ENCODE results near the gene MYO3B. TPM values are rescaled to one million over a fixed set of nuclear protein-coding genes. Genes with fewer than 3 reads are reported as not detected.

Gene MYO3B
- total RNA-seq, 1 donor from 2014 or later: 27.3 TPM

GRCh38 chr2:170463206-170463537, 285.2 kb downstream of the MYO3B start:
- no peaks in the 10 kb centered on the region for H4K20me1 ChIP-seq (ENCODE audit: low read depth)
- no peaks in the 10 kb centered on the region for H3K36me3 ChIP-seq
- H3K4me3 Mint-ChIP-seq: no peak overlapping the region
- H3K9me3 ChIP-seq (ENCODE audit: low read depth): no peaks in the 10 kb centered on the region
- H3K27me3 Mint-ChIP-seq (ENCODE audit: insufficient read depth, low read depth): peaks cover 2% of the 10 kb centered on the region
- no peak for TF ChIP-seq EZH2phosphoT487 (IDR thresholded peaks at IDR 0.05)
- no peak for TF ChIP-seq EZH2 (IDR thresholded peaks at IDR 0.05)
- no peak for TF ChIP-seq CTCF (IDR thresholded peaks at IDR 0.05)
- no peak for DNase-seq (ENCODE audit: low spot score)
- H3K27me3 ChIP-seq: no peaks in the 10 kb centered on the region
- no peak overlapping the region for H3K4me2 ChIP-seq
- H3K27ac Mint-ChIP-seq: no peak overlapping the region
- H3K9ac ChIP-seq: no peak overlapping the region
- no peak overlapping the region for H2AFZ ChIP-seq (replicated peaks)
- peaks cover 14% of the 10 kb centered on the region for H3K9me3 Mint-ChIP-seq
- peaks cover 5% of the 10 kb centered on the region for H3K36me3 Mint-ChIP-seq
- H3F3A ChIP-seq (ENCODE audit: low read depth): peaks cover 8% of the 10 kb centered on the region
- peaks cover 16% of the 10 kb centered on the region for H3K4me1 ChIP-seq
- H3K79me2 ChIP-seq (ENCODE audit: low read depth): no peaks in the 10 kb centered on the region
- no peak overlapping the region for H3K4me3 ChIP-seq
- no peak overlapping the region for H3K27ac ChIP-seq
- H3K4me1 Mint-ChIP-seq: peaks cover 21% of the 10 kb centered on the region

GRCh38 chr2:170464268-170464667, 286.3 kb downstream of the MYO3B start:
- Histone ChIP-seq H3K27ac (no peak overlapping the region), H3K4me3 (no peak overlapping the region), H3K36me3 (no peaks in the 10 kb centered on the region), H2AFZ (replicated peaks) (no peak overlapping the region), H3K9ac (no peak overlapping the region), H3K4me2 (no peak overlapping the region), H3K4me1 (peaks cover 16% of the 10 kb centered on the region), H3K79me2 (ENCODE audit: low read depth) (no peaks in the 10 kb centered on the region), H3K27me3 (no peaks in the 10 kb centered on the region), H4K20me1 (ENCODE audit: low read depth) (no peaks in the 10 kb centered on the region), H3K9me3 (ENCODE audit: low read depth) (no peaks in the 10 kb centered on the region), H3F3A (ENCODE audit: low read depth) (peaks cover 8% of the 10 kb centered on the region)
- no peak for TF ChIP-seq CTCF (IDR thresholded peaks at IDR 0.05)
- TF ChIP-seq EZH2 (IDR thresholded peaks at IDR 0.05): no peak
- no peak for TF ChIP-seq EZH2phosphoT487 (IDR thresholded peaks at IDR 0.05)
- DNase-seq (ENCODE audit: low spot score): no peak
- H3K4me1 Mint-ChIP-seq: peaks cover 19% of the 10 kb centered on the region
- H3K27ac Mint-ChIP-seq: no peak overlapping the region
- peaks cover 5% of the 10 kb centered on the region for H3K9me3 Mint-ChIP-seq
- H3K36me3 Mint-ChIP-seq: peaks cover 2% of the 10 kb centered on the region
- no peak overlapping the region for H3K4me3 Mint-ChIP-seq
- H3K27me3 Mint-ChIP-seq (ENCODE audit: insufficient read depth, low read depth): peaks cover 2% of the 10 kb centered on the region

GRCh38 chr2:170465241-170465640, 287.3 kb downstream of the MYO3B start:
- Histone ChIP-seq H3K4me2 (no peak overlapping the region), H3K36me3 (no peaks in the 10 kb centered on the region), H3K9ac (no peak overlapping the region), H3K27me3 (no peaks in the 10 kb centered on the region), H3K4me1 (peaks cover 16% of the 10 kb centered on the region), H3K4me3 (no peak overlapping the region), H3K79me2 (ENCODE audit: low read depth) (no peaks in the 10 kb centered on the region), H2AFZ (replicated peaks) (no peak overlapping the region), H3K9me3 (ENCODE audit: low read depth) (no peaks in the 10 kb centered on the region), H3K27ac (no peak overlapping the region), H4K20me1 (ENCODE audit: low read depth) (no peaks in the 10 kb centered on the region), H3F3A (ENCODE audit: low read depth) (peaks cover 8% of the 10 kb centered on the region)
- peaks cover 20% of the 10 kb centered on the region for H3K4me1 Mint-ChIP-seq
- DNase-seq (ENCODE audit: low spot score): no peak
- peaks cover 7% of the 10 kb centered on the region for H3K9me3 Mint-ChIP-seq
- peaks cover 2% of the 10 kb centered on the region for H3K27me3 Mint-ChIP-seq (ENCODE audit: insufficient read depth, low read depth)
- no peak overlapping the region for H3K27ac Mint-ChIP-seq
- TF ChIP-seq EZH2 (IDR thresholded peaks at IDR 0.05): no peak
- TF ChIP-seq CTCF (IDR thresholded peaks at IDR 0.05): no peak
- no peak for TF ChIP-seq EZH2phosphoT487 (IDR thresholded peaks at IDR 0.05)
- no peak overlapping the region for H3K4me3 Mint-ChIP-seq
- peaks cover 4% of the 10 kb centered on the region for H3K36me3 Mint-ChIP-seq
